DND-41 (cell line): ENCODE data around the gene PSMC3.
A peak's percentile ranks its signal among the peaks of the same experiment; 100 is the strongest.

Source experiments
- ATAC-seq: fragments of 200-7000 bp; cut with Tn5 transposase; 3 replicates; pipeline ENCODE4 v1.9.1; 2021; ENCODE audit warnings: low read depth; ENCODE audit not compliant: insufficient read depth
- DNase-seq: peaks from one replicate; pipeline ENCODE4 v3.0.0-alpha.2; 2020
- H2AFZ ChIP-seq: 2 replicates; pipeline ENCODE4 v1.6.0; 2012; ENCODE audit warnings: low read depth, low read length
- H3K27ac ChIP-seq: 2 replicates; pipeline ENCODE4 v1.5.1; 2012; ENCODE audit warnings: low read length, inconsistent platforms
- H3K27me3 ChIP-seq: fragments of 200-600 bp; sonication (generic); 2 replicates; pipeline ENCODE4 v1.6.0; 2012; ENCODE audit warnings: low read length, mild to moderate bottlenecking, inconsistent platforms; ENCODE audit not compliant: insufficient read depth, poor library complexity
- H3K36me3 ChIP-seq: 2 replicates; pipeline ENCODE4 v1.5.1; 2012; ENCODE audit warnings: low read length, inconsistent platforms; ENCODE audit not compliant: insufficient read depth
- H3K4me1 ChIP-seq: 2 replicates; pipeline ENCODE4 v1.5.1; 2012; ENCODE audit warnings: mild to moderate bottlenecking, low read length; ENCODE audit not compliant: insufficient read depth
- H3K4me2 ChIP-seq: 2 replicates; pipeline ENCODE4 v1.6.0; 2012; ENCODE audit warnings: mild to moderate bottlenecking, moderate library complexity, low read length, inconsistent platforms; ENCODE audit not compliant: insufficient read depth
- H3K4me3 ChIP-seq, 2 experiments: fragments of 200-600 bp in 1 of 2; shearing (Covaris generic) in 1 of 2; 2 replicates each; pipeline ENCODE4 v1.5.1; 2012 to 2016; ENCODE audit warnings: inconsistent platforms in 2 of 2, low read length in 2 of 2, mild to moderate bottlenecking in 2 of 2, low read depth in 1 of 2, moderate library complexity in 1 of 2
- H3K79me2 ChIP-seq: 2 replicates; pipeline ENCODE4 v1.6.0; 2012; ENCODE audit warnings: low read length, inconsistent platforms; ENCODE audit not compliant: insufficient read depth
- H3K9ac ChIP-seq: 2 replicates; pipeline ENCODE4 v1.6.0; 2012; ENCODE audit warnings: low read depth, mild to moderate bottlenecking, inconsistent platforms, low read length, moderate library complexity
- H3K9me3 ChIP-seq: 2 replicates; pipeline ENCODE4 v1.5.1; 2012; ENCODE audit warnings: low read length, moderate library complexity, mild to moderate bottlenecking, inconsistent platforms; ENCODE audit not compliant: insufficient read depth, severe bottlenecking
- H4K20me1 ChIP-seq: 2 replicates; pipeline ENCODE4 v1.6.0; 2012; ENCODE audit warnings: low read length; ENCODE audit not compliant: insufficient read depth
- EZH2 ChIP-seq: IDR thresholded peaks from 3 replicates; pipeline ENCODE4 v1.6.1; 2012; ENCODE audit warnings: borderline replicate concordance, low read depth, mild to moderate bottlenecking, moderate library complexity, low read length, inconsistent platforms; ENCODE audit not compliant: severe bottlenecking
- TF ChIP-seq, protein P1 (sequence below): IDR thresholded peaks from 2 replicates; pipeline ENCODE4 v1.5.1; 2012; ENCODE audit warnings: borderline replicate concordance, low read length, moderate library complexity, mild to moderate bottlenecking; ENCODE audit not compliant: poor library complexity, severe bottlenecking; ENCODE audit errors: extremely low read depth

PSMC3 gene

DNA sequence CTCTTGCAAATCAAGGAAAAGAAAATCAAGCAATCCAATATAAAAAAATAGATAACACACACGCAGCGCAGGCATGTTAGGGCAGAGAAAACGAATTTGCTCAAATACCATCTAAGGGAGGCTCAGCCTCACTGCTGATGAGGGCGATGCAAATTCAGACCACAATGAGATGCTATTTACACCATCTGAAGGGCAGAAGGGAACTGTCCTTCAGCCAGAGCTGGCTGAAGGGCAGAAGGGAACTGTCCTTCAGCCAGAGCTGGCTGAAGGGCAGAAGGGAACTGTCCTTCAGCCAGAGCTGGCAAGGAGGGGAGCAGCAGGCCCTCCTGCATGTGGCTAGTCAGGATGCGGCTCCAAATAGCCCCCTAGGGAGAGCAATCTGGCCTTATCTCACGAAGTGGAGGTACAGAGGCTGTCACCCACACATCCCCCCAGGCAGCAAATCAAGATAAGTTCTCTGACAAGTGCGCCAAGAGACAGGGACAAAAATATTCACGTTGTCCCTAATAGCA, 25.4 kb downstream of the PSMC3 start:
- Histone ChIP-seq H4K20me1 (no peaks in the 10 kb centered on the region), H3K9me3 (no peaks in the 10 kb centered on the region), H3K27ac (no peak overlapping the region), H3K79me2 (no peaks in the 10 kb centered on the region), H3K4me2 (peak overlapping the region; percentile 95), H3K27me3 (no peaks in the 10 kb centered on the region), H3K4me3 (no peak overlapping the region), H3K4me1 (peaks cover 19% of the 10 kb centered on the region), H3K36me3 (no peaks in the 10 kb centered on the region), H3K9ac (no peak overlapping the region; the same call in 1 of the 2 replicates), H2AFZ (peak overlapping the region; percentile 49; the same call in 1 of the 2 replicates)
- TF ChIP-seq EZH2, result no peak
- TF ChIP-seq, protein P1, sequence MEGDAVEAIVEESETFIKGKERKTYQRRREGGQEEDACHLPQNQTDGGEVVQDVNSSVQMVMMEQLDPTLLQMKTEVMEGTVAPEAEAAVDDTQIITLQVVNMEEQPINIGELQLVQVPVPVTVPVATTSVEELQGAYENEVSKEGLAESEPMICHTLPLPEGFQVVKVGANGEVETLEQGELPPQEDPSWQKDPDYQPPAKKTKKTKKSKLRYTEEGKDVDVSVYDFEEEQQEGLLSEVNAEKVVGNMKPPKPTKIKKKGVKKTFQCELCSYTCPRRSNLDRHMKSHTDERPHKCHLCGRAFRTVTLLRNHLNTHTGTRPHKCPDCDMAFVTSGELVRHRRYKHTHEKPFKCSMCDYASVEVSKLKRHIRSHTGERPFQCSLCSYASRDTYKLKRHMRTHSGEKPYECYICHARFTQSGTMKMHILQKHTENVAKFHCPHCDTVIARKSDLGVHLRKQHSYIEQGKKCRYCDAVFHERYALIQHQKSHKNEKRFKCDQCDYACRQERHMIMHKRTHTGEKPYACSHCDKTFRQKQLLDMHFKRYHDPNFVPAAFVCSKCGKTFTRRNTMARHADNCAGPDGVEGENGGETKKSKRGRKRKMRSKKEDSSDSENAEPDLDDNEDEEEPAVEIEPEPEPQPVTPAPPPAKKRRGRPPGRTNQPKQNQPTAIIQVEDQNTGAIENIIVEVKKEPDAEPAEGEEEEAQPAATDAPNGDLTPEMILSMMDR, result no peak
- ATAC-seq, result no peak
- no peak for DNase-seq

DNA sequence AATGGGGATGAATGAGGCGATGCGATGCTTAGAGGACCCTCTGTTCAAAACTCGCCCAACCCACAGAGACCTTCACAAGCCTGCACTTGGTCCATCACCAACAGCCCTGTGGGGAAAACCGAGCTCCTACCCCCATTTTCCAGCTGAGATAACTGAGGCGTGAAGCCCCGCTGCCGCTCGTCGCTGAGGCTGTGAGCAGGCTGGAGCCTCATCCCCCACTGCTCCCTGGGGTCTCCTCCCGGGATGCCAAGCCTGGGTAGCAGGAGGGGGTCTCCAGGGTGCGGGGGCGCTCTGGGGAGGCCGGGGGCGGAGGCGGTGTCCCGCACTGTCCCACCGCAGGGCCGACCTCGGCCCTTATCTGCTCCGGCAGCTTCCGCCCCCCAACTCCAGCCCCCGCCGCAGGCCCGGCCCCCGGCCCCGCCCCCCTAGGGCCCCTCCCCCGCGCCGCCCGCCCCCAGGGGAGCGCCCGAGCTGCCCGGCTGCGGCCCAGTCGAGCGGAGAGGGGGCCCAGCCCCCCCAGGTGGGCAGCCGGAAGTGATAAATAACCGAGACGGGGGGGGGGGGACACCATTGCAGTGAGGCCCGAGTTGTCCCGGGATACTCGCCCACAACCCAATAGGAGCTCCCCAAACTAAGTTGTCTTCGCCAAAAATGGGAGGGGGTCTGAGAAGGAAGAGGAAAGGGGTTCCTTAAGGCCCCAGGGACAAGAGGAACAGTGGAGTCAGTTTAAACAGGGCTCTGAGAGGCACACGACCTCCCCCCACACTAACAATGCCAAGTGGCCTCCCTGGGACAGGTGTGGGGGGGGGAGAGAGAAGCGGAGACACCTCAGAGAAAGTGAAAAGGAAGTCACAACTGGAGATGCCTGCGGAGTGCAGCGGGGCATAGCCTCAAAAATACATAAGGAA, 26.1 kb downstream of the PSMC3 start:
- no peak for TF ChIP-seq EZH2
- TF ChIP-seq, protein P1, result no peak
- no peaks in the 10 kb centered on the region for H3K79me2 ChIP-seq
- no peaks in the 10 kb centered on the region for H3K27me3 ChIP-seq
- no peak overlapping the region; the same call in 1 of the 2 replicates for H3K27ac ChIP-seq
- peak overlapping the region; percentile 93 for H2AFZ ChIP-seq
- H3K9ac ChIP-seq, result peak overlapping the region; percentile 56
- H4K20me1 ChIP-seq, result no peaks in the 10 kb centered on the region
- ATAC-seq (peak; percentile 80), DNase-seq (peak; percentile 49)
- no peaks in the 10 kb centered on the region for H3K36me3 ChIP-seq
- H3K9me3 ChIP-seq, result no peaks in the 10 kb centered on the region
- H3K4me1 ChIP-seq, result peaks cover 19% of the 10 kb centered on the region
- peak overlapping the region; percentile 11 to 66; a peak in 3 of 4 replicates for H3K4me3 ChIP-seq
- peak overlapping the region; percentile 95 for H3K4me2 ChIP-seq

DNA sequence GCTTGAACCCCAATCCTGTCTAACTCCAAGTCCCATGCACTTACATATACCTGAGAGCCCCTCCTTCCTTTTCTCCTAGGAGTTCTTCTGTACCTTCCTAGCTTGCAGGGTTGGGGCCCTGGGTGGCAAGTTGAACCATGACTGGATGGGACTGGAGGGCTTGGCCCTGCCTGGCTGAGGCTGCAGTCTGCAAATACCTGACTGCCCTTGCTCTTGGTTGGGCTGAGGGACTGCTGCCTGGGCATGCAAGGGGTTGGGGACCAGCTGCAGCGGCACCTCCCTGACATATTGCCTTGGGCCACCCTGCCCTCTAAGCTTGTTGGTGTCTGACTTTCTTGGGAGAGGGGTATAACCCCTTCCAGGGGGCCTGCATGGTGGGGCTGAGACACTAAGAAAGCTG, 27.7 kb downstream of the PSMC3 start:
- Histone ChIP-seq H3K27ac (no peak overlapping the region), H2AFZ (peak overlapping the region; percentile 25; the same call in 1 of the 2 replicates), H4K20me1 (no peaks in the 10 kb centered on the region), H3K9me3 (no peaks in the 10 kb centered on the region), H3K36me3 (no peaks in the 10 kb centered on the region), H3K27me3 (no peaks in the 10 kb centered on the region), H3K9ac (no peak overlapping the region), H3K4me3 (no peak overlapping the region), H3K4me1 (peaks cover 26% of the 10 kb centered on the region), H3K4me2 (no peak overlapping the region), H3K79me2 (no peaks in the 10 kb centered on the region)
- ATAC-seq (no peak), DNase-seq (no peak)
- TF ChIP-seq EZH2, result no peak
- TF ChIP-seq, protein P1, result no peak
